Kidney (tissue), 14 donors: ENCODE measurements around the gene AMMECR1L. TPM values are rescaled to one million over a fixed set of nuclear protein-coding genes. Genes with fewer than 3 reads are reported as not detected.

ENCODE experiments used
- DNase-seq, 5 donors: peaks; one replicate each; pipeline ENCODE4 v3.0.0-alpha.2; 2013 to 2020
- FAIRE-seq: peaks from 2 replicates; lab custom pipeline; 2012; peaks lifted over from hg19 to GRCh38; lab: Jason Lieb, UNC
- H3K27ac ChIP-seq, 2 donors: one replicate each; pipeline ENCODE4 v1.7.0; 2013; ENCODE audit warnings: low read depth in 2 of 2, low read length in 2 of 2, inconsistent platforms in 1 of 2
- H3K27me3 ChIP-seq: one replicate; pipeline ENCODE4 v1.7.1; 2013; ENCODE audit warnings: low read length, inconsistent platforms; ENCODE audit not compliant: control insufficient read depth, insufficient read depth
- H3K36me3 ChIP-seq, 3 donors: one replicate each; pipeline versions ENCODE4 v1.7.0 to v1.7.1; 2013; ENCODE audit warnings: low read length in 3 of 3, control low read depth in 1 of 3, inconsistent platforms in 1 of 3; ENCODE audit not compliant: insufficient read depth in 3 of 3, control insufficient read depth in 2 of 3
- H3K4me1 ChIP-seq, 3 donors: one replicate each; pipeline versions ENCODE4 v1.7.0 to v1.7.1; 2013; ENCODE audit warnings: low read length in 3 of 3, inconsistent platforms in 1 of 3, low read depth in 1 of 3; ENCODE audit not compliant: control insufficient read depth in 2 of 3, insufficient read depth in 2 of 3
- H3K4me3 ChIP-seq, 3 donors: one replicate each; pipeline versions ENCODE4 v1.7.0 to v1.8.1; 2013; ENCODE audit warnings: low read length in 3 of 3, control low read depth in 1 of 3, inconsistent platforms in 1 of 3
- H3K9ac ChIP-seq, 3 donors: one replicate each; pipeline versions ENCODE4 v1.7.0 to v1.7.1; 2013; ENCODE audit warnings: low read length in 3 of 3, control low read depth in 1 of 3, inconsistent platforms in 1 of 3
- H3K9me3 ChIP-seq, 3 donors: one replicate each; pipeline versions ENCODE4 v1.7.0 to v1.7.1; 2013; ENCODE audit warnings: low read length in 3 of 3, control low read depth in 1 of 3, inconsistent platforms in 1 of 3; ENCODE audit not compliant: control insufficient read depth in 2 of 3, insufficient read depth in 1 of 3
- intact Hi-C: fragments of 100-400 bp; cut with DNase I; formaldehyde crosslinking; loops from one replicate; pipeline ENCODE4 v1.11.1; 2022
- polyA plus RNA-seq: library from polyadenylated mRNA; stranded (reverse); fragments of 350-450 nt; fragmentation: Illumina TruSeq; extraction: RNeasy Lipid Tissue Mini Kit (QIAGEN cat#74804); gene quantifications from one replicate; pipeline ENCODE4 v1.2.3, GENCODE V29; 2014; ENCODE audit warnings: low read depth, low replicate concordance; ENCODE audit not compliant: insufficient read depth
- total RNA-seq: library from RNA; stranded (reverse); fragmentation: NEBNext Ultra II Directional; extraction: Animal tissue kit (Norgen Biotek cat#: 25700); gene quantifications from one replicate; pipeline ENCODE4 v1.2.1, GENCODE V29; 2021
- TF ChIP-seq, protein P1 (sequence below): IDR thresholded peaks from 3 replicates; pipeline ENCODE4 v1.5.1; 2012; ENCODE audit warnings: mild to moderate bottlenecking, moderate library complexity, borderline replicate concordance; ENCODE audit not compliant: insufficient read depth; ENCODE audit errors: extremely low read depth
- donor health status: control.
- donor health status: control.
- donor health status: control.
- donor health status: control.
- donor health status: control.
- donor health status: DM: yes; HTN: yes; CAD: no.
- donor health status: Normal renal cell carcinoma (clear cell type).

AMMECR1L gene
- total and polyA plus RNA-seq, 2 donors from 2014 or later, result 6.3 to 16.4 TPM

DNA sequence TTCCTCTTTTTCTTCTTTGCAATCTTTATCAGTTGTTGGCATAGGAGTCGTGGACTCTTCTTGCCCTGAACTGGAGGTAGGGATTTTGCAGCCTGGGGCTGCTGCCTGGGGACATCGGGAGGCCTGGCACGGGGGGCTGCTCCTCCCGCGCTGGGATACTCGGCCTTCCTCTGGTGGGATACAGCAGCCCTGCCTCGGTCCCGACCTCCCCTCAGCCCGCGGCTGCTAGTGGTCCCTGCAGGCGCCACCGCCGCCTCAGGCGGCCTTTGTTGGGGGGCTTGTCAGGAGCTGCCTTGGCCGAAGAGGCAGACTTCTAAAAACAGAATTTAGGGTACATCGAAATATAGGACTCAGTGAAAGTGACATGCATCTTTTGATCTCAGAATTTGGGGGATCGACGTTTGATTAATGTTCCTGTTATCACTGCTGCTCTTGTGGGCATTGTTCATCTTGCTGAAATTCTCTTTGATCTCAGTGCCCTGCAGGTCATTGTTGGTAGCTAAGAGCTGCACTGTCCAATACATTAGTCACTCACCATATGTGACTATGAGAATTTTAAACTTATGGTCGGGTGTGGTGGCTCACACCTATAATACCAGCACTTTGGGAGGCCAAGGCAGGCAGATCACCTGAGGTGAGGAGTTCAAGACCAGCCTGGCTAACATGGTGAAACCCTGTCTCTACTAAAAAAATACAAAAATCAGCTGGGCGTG lies 44.1 kb downstream of the AMMECR1L start:
- intact Hi-C loops, result no loop called here
- FAIRE-seq, result no peak

DNA sequence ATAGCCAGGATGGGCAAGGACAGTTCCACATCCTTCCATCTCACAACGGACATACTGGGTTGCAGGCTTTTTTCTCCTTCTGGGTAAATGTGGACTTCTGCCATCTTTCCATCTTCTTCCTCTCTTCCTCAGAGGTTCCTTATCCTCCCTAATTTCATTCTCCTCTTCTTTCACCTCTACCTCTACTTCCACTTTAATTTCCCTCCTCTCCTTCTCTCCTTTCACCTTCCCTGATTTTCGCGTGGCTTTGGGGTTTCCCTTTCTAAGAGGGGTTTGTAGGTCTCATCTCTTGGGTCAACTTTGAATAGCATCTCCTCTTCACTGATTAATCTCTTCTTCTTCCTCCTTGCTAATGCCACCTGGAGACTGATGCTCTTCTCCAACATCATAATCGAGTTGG lies 44.9 kb downstream of the AMMECR1L start:
- H3K4me3 ChIP-seq, result no peak overlapping the region
- TF ChIP-seq, protein P1, sequence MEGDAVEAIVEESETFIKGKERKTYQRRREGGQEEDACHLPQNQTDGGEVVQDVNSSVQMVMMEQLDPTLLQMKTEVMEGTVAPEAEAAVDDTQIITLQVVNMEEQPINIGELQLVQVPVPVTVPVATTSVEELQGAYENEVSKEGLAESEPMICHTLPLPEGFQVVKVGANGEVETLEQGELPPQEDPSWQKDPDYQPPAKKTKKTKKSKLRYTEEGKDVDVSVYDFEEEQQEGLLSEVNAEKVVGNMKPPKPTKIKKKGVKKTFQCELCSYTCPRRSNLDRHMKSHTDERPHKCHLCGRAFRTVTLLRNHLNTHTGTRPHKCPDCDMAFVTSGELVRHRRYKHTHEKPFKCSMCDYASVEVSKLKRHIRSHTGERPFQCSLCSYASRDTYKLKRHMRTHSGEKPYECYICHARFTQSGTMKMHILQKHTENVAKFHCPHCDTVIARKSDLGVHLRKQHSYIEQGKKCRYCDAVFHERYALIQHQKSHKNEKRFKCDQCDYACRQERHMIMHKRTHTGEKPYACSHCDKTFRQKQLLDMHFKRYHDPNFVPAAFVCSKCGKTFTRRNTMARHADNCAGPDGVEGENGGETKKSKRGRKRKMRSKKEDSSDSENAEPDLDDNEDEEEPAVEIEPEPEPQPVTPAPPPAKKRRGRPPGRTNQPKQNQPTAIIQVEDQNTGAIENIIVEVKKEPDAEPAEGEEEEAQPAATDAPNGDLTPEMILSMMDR, result no peak
- H3K9me3 ChIP-seq, result no peaks in the 10 kb centered on the region
- H3K27ac ChIP-seq, result no peak overlapping the region
- H3K9ac ChIP-seq, result no peak overlapping the region
- FAIRE-seq (no peak), DNase-seq (no peak)
- H3K4me1 ChIP-seq, result no peaks in the 10 kb centered on the region
- no peaks in the 10 kb centered on the region for H3K27me3 ChIP-seq
- no peaks in the 10 kb centered on the region for H3K36me3 ChIP-seq
- intact Hi-C loops, result no loop called here

More for the DNA sequence above, 44.1 kb downstream of the AMMECR1L start:
- no peaks in the 10 kb centered on the region for H3K4me1 ChIP-seq
- H3K27me3 ChIP-seq, result no peaks in the 10 kb centered on the region
- TF ChIP-seq, protein P1, result no peak
- H3K27ac ChIP-seq, result no peak overlapping the region
- no peaks in the 10 kb centered on the region for H3K9me3 ChIP-seq
- H3K9ac ChIP-seq, result no peak overlapping the region
- DNase-seq, result no peak
- peaks cover 0 to 4% (median 1%) of the 10 kb centered on the region in 3 donors for H3K36me3 ChIP-seq
- H3K4me3 ChIP-seq, result no peak overlapping the region

DNA sequence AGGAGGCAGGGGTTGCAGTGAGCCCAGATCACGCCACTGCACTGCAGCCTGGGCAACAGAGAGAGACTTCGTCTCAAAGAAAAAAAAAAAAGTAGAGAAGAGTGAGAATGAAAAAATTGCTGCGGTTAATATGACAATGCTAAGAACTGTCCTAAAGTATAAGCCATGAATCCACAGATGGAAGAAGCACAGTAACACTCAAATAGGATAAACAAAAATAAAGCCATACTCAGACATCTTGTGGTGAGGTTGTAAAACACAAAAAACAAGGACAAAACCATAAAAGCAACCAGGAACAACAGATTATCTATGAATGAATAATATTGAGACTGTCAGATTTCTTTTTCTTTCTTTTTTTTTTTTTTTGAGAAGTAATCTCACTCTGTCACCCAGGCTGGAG lies 50.8 kb downstream of the AMMECR1L start:
- no peak for FAIRE-seq
- intact Hi-C loops, result no loop called here
- Histone ChIP-seq H3K4me3 (no peak overlapping the region), H3K9me3 (no peaks in the 10 kb centered on the region), H3K4me1 (no peaks in the 10 kb centered on the region), H3K27ac (no peak overlapping the region), H3K36me3 (no peaks in the 10 kb centered on the region), H3K27me3 (no peaks in the 10 kb centered on the region), H3K9ac (no peak overlapping the region)
- no peak for DNase-seq
- TF ChIP-seq, protein P1, result no peak
